ENCODE measurements around the gene APOO.

Gene APOO

GRCh38 chrX:23902419-23902818 is 5.3 kb downstream of the APOO start:
- Histone ChIP-seq H3K27me3 (no peaks in the 10 kb centered on the region), H3K4me1 (peaks cover 0 to 31% (median 6%) of the 10 kb centered on the region in 4 donors), H3K36me3 (no peaks in the 10 kb centered on the region), H3K27ac (peak overlapping the region; percentile 26 to 54), H3K9me3 (no peaks in the 10 kb centered on the region), H3K4me3 (peak overlapping the region in 1 of 2 donors; percentile 22)
- DNase-seq = no peak
- intact Hi-C loops (cut with DNase I; ENCODE audit: low total_unique reads) = loop anchor here (5.0 to 10.0 kb wide), 3 partner anchors 152 to 252 kb away; partner anchors contain the start of gene EIF2S3
- peak; percentile 19 to 62 for TF ChIP-seq CTCF (IDR thresholded peaks at IDR 0.05)

GRCh38 chrX:23901805-23902204 is 5.9 kb downstream of the APOO start:
- intact Hi-C loops (cut with DNase I; ENCODE audit: low total_unique reads) = loop anchor here (2.0 to 10.0 kb wide), 4 partner anchors 119 to 253 kb away; partner anchors contain the start of genes EIF2S3 and SAT1
- Histone ChIP-seq H3K27ac (peak overlapping the region; percentile 26 to 54), H3K27me3 (no peaks in the 10 kb centered on the region), H3K36me3 (no peaks in the 10 kb centered on the region), H3K9me3 (no peaks in the 10 kb centered on the region), H3K4me1 (peaks cover 0 to 27% (median 4%) of the 10 kb centered on the region in 4 donors), H3K4me3 (peak overlapping the region in 1 of 2 donors; percentile 22)
- peak; percentile 40 to 57 for TF ChIP-seq CTCF (IDR thresholded peaks at IDR 0.05)
- peak; percentile 48 to 64 for DNase-seq

- no peaks in the 10 kb centered on the region for H3K27me3 ChIP-seq
- DNase-seq = no peak
- intact Hi-C loops (cut with DNase I; ENCODE audit: low total_unique reads) = loop anchor here (2.0 to 10.0 kb wide), 4 partner anchors 118 to 254 kb away; partner anchors contain the start of genes EIF2S3 and SAT1
- no peaks in the 10 kb centered on the region for H3K36me3 ChIP-seq
- no peak overlapping the region for H3K4me3 ChIP-seq
- TF ChIP-seq CTCF (IDR thresholded peaks at IDR 0.05) = no peak
- peak overlapping the region; percentile 26 to 54 for H3K27ac ChIP-seq
- H3K4me1 ChIP-seq = peaks cover 0 to 24% (median 4%) of the 10 kb centered on the region in 4 donors
- no peaks in the 10 kb centered on the region for H3K9me3 ChIP-seq
Observed at GRCh38 chrX:23901060-23901459, 6.7 kb downstream of the APOO start.

GRCh38 chrX:23900220-23900797 is 7.4 kb downstream of the APOO start:
- no peaks in the 10 kb centered on the region for H3K36me3 ChIP-seq
- intact Hi-C loops (cut with DNase I; ENCODE audit: low total_unique reads) = loop anchor here (2.0 to 10.0 kb wide), 4 partner anchors 118 to 254 kb away; partner anchors contain the start of genes EIF2S3 and SAT1
- TF ChIP-seq CTCF (IDR thresholded peaks at IDR 0.05) = no peak
- no peaks in the 10 kb centered on the region for H3K27me3 ChIP-seq
- peak; percentile 25 to 60 for DNase-seq
- no peak overlapping the region for H3K4me3 ChIP-seq
- peak overlapping the region in 1 of 2 donors; percentile 35 for H3K27ac ChIP-seq
- H3K4me1 ChIP-seq = peaks cover 0 to 24% (median 4%) of the 10 kb centered on the region in 4 donors
- no peaks in the 10 kb centered on the region for H3K9me3 ChIP-seq

- H3K27ac ChIP-seq = peak overlapping the region in 1 of 2 donors; percentile 37
- H3K36me3 ChIP-seq = no peaks in the 10 kb centered on the region
- no peak overlapping the region for H3K4me3 ChIP-seq
- intact Hi-C loops (cut with DNase I; ENCODE audit: low total_unique reads) = no loop called here
- H3K4me1 ChIP-seq = peaks cover 0 to 24% (median 4%) of the 10 kb centered on the region in 4 donors
- H3K9me3 ChIP-seq = no peaks in the 10 kb centered on the region
- TF ChIP-seq CTCF (IDR thresholded peaks at IDR 0.05) = no peak
- H3K27me3 ChIP-seq = no peaks in the 10 kb centered on the region
- no peak for DNase-seq
Observed at GRCh38 chrX:23898412-23898959, 9.3 kb downstream of the APOO start.
